GM12874 (cell line): Measurements from ENCODE around the gene C16orf92.

Experiments used
- TF ChIP-seq, protein P1 (sequence below): IDR thresholded peaks from 2 replicates; pipeline ENCODE4 v1.5.1; 2011; ENCODE audit warnings: low read depth, mild to moderate bottlenecking, control low read depth, low read length, moderate library complexity; ENCODE audit not compliant: insufficient read depth

The C16orf92 gene

DNA sequence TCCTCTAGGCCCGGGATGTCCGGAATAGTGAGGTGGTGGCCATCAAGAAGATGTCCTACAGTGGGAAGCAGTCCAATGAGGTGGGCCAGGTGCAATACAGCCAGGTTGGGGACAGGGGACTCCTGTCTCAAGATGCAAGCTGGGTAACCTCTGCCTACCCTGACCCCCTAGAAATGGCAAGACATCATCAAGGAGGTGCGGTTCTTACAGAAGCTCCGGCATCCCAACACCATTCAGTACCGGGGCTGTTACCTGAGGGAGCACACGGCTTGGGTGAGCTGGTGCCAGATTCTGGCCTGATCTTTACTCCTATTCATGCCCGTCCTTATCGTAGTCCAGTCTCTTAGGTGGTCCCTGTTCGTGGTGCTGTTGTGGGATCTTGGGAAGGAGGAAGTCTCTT is 44.9 kb upstream of the C16orf92 start:
- TF ChIP-seq, protein P1, sequence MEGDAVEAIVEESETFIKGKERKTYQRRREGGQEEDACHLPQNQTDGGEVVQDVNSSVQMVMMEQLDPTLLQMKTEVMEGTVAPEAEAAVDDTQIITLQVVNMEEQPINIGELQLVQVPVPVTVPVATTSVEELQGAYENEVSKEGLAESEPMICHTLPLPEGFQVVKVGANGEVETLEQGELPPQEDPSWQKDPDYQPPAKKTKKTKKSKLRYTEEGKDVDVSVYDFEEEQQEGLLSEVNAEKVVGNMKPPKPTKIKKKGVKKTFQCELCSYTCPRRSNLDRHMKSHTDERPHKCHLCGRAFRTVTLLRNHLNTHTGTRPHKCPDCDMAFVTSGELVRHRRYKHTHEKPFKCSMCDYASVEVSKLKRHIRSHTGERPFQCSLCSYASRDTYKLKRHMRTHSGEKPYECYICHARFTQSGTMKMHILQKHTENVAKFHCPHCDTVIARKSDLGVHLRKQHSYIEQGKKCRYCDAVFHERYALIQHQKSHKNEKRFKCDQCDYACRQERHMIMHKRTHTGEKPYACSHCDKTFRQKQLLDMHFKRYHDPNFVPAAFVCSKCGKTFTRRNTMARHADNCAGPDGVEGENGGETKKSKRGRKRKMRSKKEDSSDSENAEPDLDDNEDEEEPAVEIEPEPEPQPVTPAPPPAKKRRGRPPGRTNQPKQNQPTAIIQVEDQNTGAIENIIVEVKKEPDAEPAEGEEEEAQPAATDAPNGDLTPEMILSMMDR = no peak

DNA sequence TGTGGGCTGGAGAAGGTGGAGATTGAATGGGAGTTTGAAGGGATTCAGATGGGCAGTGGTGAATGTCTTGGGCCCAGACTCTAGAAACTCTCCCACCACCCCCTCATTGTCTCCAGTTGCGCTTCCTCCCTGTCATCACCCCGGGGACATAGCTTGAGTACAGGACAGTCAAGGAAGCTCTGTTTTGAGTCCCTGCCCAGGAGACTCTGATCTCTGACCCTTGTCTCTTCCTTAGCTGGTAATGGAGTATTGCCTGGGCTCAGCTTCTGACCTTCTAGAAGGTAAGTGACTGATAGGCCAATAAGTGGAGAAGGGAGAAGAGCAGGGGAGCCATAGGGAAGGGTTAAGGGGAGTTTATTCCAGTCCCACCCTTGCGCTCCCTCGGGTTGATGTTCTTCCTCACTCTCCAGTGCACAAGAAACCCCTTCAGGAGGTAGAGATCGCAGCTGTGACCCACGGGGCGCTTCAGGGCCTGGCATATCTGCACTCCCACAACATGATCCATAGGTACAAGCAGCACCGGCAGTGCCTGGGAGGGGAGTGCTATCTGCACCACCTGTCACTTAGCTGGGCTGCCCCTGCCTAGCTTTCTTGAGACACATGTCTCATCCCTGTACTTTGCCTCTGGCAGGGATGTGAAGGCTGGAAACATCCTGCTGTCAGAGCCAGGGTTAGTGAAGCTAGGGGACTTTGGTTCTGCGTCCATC is 44.3 kb upstream of the C16orf92 start:
- TF ChIP-seq, protein P1 = no peak

DNA sequence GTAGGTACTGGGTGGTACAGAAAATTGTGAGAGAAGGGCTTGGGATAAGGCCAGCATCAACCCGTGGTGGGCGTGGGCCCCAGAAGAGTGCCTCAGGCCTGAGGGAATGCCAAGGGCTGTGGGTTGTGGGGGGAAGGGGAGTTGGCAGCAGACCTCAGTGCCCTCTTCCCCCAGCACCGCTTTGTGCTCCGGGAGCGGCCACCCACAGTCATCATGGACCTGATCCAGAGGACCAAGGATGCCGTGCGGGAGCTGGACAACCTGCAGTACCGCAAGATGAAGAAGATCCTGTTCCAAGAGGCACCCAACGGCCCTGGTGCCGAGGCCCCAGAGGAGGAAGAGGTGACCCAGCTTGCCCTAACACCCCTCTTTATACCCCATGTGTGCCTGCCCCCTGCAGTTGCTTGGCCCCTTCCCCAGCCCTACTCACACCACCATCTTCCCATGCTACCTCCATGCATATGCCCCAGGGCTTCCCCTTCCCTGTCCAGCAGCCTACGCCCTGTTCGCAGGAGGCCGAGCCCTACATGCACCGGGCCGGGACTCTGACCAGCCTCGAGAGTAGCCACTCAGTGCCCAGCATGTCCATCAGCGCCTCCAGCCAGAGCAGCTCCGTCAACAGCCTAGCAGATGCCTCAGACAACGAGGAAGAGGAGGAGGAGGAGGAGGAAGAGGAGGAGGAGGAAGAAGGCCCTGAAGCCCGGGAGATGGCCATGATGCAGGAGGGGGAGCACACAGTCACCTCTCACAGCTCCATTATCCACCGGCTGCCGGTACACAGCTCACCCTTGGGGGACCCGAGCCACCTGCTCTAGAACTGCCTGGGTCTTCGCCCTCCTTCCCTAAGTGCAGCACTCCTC is 40.2 kb upstream of the C16orf92 start:
- TF ChIP-seq, protein P1 = no peak

DNA sequence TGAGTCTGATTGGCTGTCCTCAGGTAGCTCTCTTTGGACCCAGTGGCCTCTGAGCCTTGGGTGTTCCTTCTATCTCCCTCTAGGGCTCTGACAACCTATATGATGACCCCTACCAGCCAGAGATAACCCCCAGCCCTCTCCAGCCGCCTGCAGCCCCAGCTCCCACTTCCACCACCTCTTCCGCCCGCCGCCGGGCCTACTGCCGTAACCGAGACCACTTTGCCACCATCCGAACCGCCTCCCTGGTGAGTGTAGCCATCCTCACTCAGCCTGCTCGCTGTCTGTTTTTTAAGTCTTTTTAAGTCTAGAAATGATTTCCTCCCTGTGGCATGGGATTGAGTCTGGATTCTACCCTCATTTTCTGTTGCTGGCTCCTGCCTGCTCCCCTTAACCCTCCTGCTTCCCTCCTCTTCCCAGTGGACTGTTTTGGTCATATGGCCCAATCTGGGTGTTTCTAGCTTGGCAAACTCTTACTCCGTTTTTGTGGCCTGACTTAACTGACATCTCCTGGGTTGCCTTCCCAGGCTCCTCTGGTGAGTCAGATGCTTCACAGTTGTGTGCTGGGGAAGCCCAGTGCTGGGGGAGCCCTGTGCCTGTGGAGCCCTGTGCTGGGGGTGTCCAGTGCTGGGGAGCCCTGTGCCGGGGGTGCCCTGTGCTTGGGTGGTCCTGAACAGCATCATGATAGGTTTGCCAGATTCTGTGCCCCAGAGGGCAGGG is 39.4 kb upstream of the C16orf92 start:
- TF ChIP-seq, protein P1 = no peak

DNA sequence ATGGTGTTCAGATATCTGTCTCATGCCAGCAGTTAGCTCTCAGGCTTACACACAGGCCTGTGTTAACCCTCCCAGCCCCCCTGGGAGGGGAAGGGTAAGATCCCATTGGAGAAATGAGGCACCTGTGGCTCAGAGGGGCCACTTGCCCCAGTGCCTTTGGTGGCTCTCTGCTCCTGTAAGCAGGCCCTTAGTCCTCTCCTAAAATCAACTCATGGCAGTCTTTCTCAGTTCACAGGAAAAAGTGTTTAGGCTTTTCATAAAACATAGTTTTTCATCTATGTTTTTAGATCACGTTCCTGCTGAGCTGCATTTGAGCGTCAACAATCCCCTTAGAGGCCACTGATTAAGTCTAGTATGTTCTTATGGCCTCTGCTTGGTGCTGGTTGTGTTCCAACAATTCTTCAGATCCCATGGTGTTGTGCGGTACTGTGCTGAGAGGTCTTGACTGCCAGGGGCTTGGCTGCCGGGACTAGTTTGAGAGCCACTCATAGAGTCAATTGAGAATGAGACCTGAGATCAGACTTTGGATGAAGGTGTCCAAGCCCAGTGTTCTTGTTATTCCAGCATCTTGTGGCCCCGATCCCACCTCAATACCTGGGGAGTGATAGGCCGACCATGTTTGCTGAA is 38.7 kb upstream of the C16orf92 start:
- TF ChIP-seq, protein P1 = no peak

DNA sequence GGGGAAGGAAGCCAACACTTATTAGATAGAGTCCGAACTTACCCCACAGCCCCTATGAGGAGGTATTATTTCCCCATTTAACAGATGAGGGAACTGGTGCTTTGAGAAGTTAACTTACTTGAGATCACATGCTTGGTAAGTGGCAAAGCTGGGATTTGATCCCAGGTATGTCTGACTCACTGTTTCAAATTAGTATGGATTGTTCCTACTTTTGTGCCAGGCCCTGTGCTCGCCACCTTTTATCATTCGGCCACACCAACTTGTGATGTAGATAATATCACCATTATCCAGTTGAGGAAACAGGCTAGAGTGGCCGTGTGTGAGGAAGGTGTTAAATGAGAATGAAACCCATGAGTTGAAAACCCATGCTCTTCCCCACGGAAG is 38.2 kb upstream of the C16orf92 start:
- TF ChIP-seq, protein P1 = no peak
